Neural cell (in vitro differentiated cells): Measurements from ENCODE around the gene BABAM2. TPM values are rescaled to one million over a fixed set of nuclear protein-coding genes. Genes with fewer than 3 reads are reported as not detected.

Experiments
- H2AFZ ChIP-seq: fragments of 200-600, 300-800 bp; sonication (generic), shearing (Covaris generic); 2 replicates; pipeline ENCODE4 v1.6.0; 2014; ENCODE audit warnings: low read depth, mild to moderate bottlenecking, antibody characterized with exemption, low read length, moderate library complexity
- H3F3A ChIP-seq: fragments of 200-600 bp; shearing (Covaris generic); 2 replicates; pipeline ENCODE4 v1.6.1; 2016; ENCODE audit warnings: mild to moderate bottlenecking, moderate library complexity, mixed read lengths, antibody characterized with exemption, low read length; ENCODE audit not compliant: insufficient read depth, poor library complexity, severe bottlenecking
- H3K27ac ChIP-seq: fragments of 200-600, 300-800 bp; sonication (generic), shearing (Covaris generic); 2 replicates; pipeline ENCODE4 v1.5.1; 2014; ENCODE audit warnings: mild to moderate bottlenecking, low read length, moderate library complexity
- H3K27me3 ChIP-seq: fragments of 300-800, 200-600 bp; sonication (generic), shearing (Covaris generic); 2 replicates; pipeline ENCODE4 v1.6.0; 2014; ENCODE audit warnings: mild to moderate bottlenecking, low read depth, low read length, moderate library complexity; ENCODE audit not compliant: insufficient read depth
- H3K36me3 ChIP-seq: fragments of 300-800, 200-600 bp; sonication (generic), shearing (Covaris generic); 2 replicates; pipeline ENCODE4 v1.5.1; 2014; ENCODE audit warnings: mild to moderate bottlenecking, antibody characterized with exemption, low read length, moderate library complexity; ENCODE audit not compliant: insufficient read depth
- H3K4me2 ChIP-seq: fragments of 300-800, 200-600 bp; sonication (generic), shearing (Covaris generic); 2 replicates; pipeline ENCODE4 v1.6.0; 2014; ENCODE audit warnings: mild to moderate bottlenecking, low read length
- H3K4me3 ChIP-seq: fragments of 300-800, 200-600 bp; sonication (generic), shearing (Covaris generic); 2 replicates; pipeline ENCODE4 v1.5.1; 2014; ENCODE audit warnings: mild to moderate bottlenecking, low read length, moderate library complexity
- H3K79me2 ChIP-seq: fragments of 200-600 bp; shearing (Covaris generic); replicated peaks from 2 replicates; pipeline ENCODE4 v1.6.0; 2014; ENCODE audit warnings: mild to moderate bottlenecking, low read length, moderate library complexity; ENCODE audit not compliant: insufficient read depth
- H3K9ac ChIP-seq: fragments of 300-800, 200-600 bp; sonication (generic), shearing (Covaris generic); 2 replicates; pipeline ENCODE4 v1.6.1; 2016; ENCODE audit warnings: mild to moderate bottlenecking, low read length, mixed read lengths
- H3K9me2 ChIP-seq: fragments of 200-600 bp; shearing (Covaris generic); 2 replicates; pipeline ENCODE4 v1.6.1; 2016; ENCODE audit warnings: mild to moderate bottlenecking, low read length, mixed read lengths; ENCODE audit not compliant: insufficient read depth
- H3K9me3 ChIP-seq: fragments of 200-600, 300-800 bp; sonication (generic), shearing (Covaris generic); 2 replicates; pipeline ENCODE4 v1.6.1; 2016; ENCODE audit warnings: mild to moderate bottlenecking, mixed run types, low read length, moderate library complexity, mixed read lengths
- H4K20me1 ChIP-seq: fragments of 200-600 bp; shearing (Covaris generic); 2 replicates; pipeline ENCODE4 v1.6.1; 2016; ENCODE audit warnings: mild to moderate bottlenecking, mixed run types; ENCODE audit not compliant: insufficient read depth
- EP300 ChIP-seq: fragments of 450-650 bp; conservative IDR thresholded peaks from 2 replicates; pipeline ENCODE4 v1.6.1; 2014; ENCODE audit warnings: antibody characterized with exemption, mild to moderate bottlenecking, moderate library complexity; ENCODE audit not compliant: poor library complexity, severe bottlenecking
- EZH2 ChIP-seq: fragments of 200-600, 300-800 bp; shearing (Covaris generic), sonication (generic); IDR thresholded peaks from 2 replicates; pipeline ENCODE4 v1.6.1; 2014; ENCODE audit warnings: antibody characterized with exemption, low read length, borderline replicate concordance, mild to moderate bottlenecking; ENCODE audit not compliant: insufficient read depth, poor library complexity, severe bottlenecking
- MXI1 ChIP-seq: fragments of 450-650 bp; conservative IDR thresholded peaks from 2 replicates; pipeline ENCODE4 v1.6.1; 2014; ENCODE audit warnings: antibody characterized with exemption, mild to moderate bottlenecking; ENCODE audit not compliant: poor library complexity, severe bottlenecking
- POLR2AphosphoS5 ChIP-seq: IDR thresholded peaks from 2 replicates; pipeline ENCODE4 v1.6.1; 2012
- RAD21 ChIP-seq: fragments of 450-650 bp; conservative IDR thresholded peaks from 2 replicates; pipeline ENCODE4 v1.6.1; 2014; ENCODE audit warnings: antibody characterized with exemption, mild to moderate bottlenecking, moderate library complexity
- SMC3 ChIP-seq: fragments of 450-650 bp; conservative IDR thresholded peaks from 2 replicates; pipeline ENCODE4 v1.6.1; 2014; ENCODE audit warnings: antibody characterized with exemption, mild to moderate bottlenecking, moderate library complexity; ENCODE audit not compliant: poor library complexity
- TAF1 ChIP-seq: IDR thresholded peaks from 2 replicates; pipeline ENCODE4 v1.6.1; 2012; ENCODE audit warnings: low read depth
- polyA plus RNA-seq: library from polyadenylated mRNA; depleted of rRNA; stranded (reverse); fragments of >200 nt; gene quantifications from 2 replicates; pipeline ENCODE4 v1.2.3, GENCODE V29; 2014
- TF ChIP-seq, protein P1 (sequence below): fragments of 450-650 bp; IDR thresholded peaks from 2 replicates; pipeline ENCODE4 v1.5.1; 2014; ENCODE audit warnings: antibody characterized with exemption, mild to moderate bottlenecking, moderate library complexity; ENCODE audit not compliant: poor library complexity, severe bottlenecking
- TF ChIP-seq, protein P2 (sequence below): IDR thresholded peaks from 2 replicates; pipeline ENCODE4 v1.6.1; 2012; ENCODE audit warnings: borderline replicate concordance

The BABAM2 gene
- polyA plus RNA-seq, 1 donor from 2014 or later, result 15.3 TPM

DNA sequence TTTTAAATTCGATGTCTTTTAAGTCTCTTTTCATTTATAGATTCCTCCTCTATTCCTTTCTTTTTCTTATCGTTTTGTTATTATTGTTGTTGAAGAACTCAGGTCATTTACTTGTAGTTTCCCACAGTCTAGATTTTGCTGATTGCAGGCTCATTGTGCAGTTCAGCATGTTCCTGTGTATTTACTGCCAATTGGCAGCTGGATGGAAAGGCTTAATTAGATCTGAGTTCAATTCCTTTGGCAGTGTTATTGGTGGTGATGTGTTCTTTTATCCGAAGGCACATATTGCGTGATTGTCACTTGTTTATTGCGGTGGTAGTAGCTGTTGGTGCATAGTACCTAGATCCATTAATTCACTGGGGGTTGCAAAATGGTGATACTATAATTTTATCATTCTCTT lies 180.7 kb downstream of the BABAM2 start (continued):
- TF ChIP-seq, protein P1, sequence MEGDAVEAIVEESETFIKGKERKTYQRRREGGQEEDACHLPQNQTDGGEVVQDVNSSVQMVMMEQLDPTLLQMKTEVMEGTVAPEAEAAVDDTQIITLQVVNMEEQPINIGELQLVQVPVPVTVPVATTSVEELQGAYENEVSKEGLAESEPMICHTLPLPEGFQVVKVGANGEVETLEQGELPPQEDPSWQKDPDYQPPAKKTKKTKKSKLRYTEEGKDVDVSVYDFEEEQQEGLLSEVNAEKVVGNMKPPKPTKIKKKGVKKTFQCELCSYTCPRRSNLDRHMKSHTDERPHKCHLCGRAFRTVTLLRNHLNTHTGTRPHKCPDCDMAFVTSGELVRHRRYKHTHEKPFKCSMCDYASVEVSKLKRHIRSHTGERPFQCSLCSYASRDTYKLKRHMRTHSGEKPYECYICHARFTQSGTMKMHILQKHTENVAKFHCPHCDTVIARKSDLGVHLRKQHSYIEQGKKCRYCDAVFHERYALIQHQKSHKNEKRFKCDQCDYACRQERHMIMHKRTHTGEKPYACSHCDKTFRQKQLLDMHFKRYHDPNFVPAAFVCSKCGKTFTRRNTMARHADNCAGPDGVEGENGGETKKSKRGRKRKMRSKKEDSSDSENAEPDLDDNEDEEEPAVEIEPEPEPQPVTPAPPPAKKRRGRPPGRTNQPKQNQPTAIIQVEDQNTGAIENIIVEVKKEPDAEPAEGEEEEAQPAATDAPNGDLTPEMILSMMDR, result no peak

DNA sequence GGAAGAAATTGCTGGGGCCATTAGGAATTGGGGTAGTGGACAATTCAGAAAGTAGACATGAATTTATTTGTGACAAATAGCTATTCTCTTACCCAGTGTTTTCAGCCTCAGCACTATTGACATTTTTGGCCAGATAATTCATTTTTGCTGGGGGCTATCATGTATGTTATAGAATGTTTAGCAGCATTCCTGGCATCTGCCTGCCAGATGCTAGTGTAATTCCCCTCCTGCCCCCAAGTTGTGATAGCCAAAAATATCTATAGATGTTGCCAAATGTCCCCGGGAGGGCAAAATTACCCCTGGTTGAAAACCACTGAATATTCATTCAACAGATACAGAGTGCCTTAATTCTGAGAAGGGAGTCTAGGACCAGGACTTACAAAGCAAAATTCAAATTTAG lies 183.6 kb downstream of the BABAM2 start:
- no peak overlapping the region for H3K4me3 ChIP-seq
- no peaks in the 10 kb centered on the region for H4K20me1 ChIP-seq
- no peaks in the 10 kb centered on the region for H3K36me3 ChIP-seq
- no peaks in the 10 kb centered on the region for H3K27me3 ChIP-seq
- no peaks in the 10 kb centered on the region for H3K9me2 ChIP-seq
- H2AFZ ChIP-seq, result no peak overlapping the region
- TF ChIP-seq EP300 (no peak), POLR2AphosphoS5 (no peak), SMC3 (no peak), TAF1 (no peak), RAD21 (no peak), EZH2 (no peak), MXI1 (no peak)
- TF ChIP-seq, protein P2, sequence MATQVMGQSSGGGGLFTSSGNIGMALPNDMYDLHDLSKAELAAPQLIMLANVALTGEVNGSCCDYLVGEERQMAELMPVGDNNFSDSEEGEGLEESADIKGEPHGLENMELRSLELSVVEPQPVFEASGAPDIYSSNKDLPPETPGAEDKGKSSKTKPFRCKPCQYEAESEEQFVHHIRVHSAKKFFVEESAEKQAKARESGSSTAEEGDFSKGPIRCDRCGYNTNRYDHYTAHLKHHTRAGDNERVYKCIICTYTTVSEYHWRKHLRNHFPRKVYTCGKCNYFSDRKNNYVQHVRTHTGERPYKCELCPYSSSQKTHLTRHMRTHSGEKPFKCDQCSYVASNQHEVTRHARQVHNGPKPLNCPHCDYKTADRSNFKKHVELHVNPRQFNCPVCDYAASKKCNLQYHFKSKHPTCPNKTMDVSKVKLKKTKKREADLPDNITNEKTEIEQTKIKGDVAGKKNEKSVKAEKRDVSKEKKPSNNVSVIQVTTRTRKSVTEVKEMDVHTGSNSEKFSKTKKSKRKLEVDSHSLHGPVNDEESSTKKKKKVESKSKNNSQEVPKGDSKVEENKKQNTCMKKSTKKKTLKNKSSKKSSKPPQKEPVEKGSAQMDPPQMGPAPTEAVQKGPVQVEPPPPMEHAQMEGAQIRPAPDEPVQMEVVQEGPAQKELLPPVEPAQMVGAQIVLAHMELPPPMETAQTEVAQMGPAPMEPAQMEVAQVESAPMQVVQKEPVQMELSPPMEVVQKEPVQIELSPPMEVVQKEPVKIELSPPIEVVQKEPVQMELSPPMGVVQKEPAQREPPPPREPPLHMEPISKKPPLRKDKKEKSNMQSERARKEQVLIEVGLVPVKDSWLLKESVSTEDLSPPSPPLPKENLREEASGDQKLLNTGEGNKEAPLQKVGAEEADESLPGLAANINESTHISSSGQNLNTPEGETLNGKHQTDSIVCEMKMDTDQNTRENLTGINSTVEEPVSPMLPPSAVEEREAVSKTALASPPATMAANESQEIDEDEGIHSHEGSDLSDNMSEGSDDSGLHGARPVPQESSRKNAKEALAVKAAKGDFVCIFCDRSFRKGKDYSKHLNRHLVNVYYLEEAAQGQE, result no peak
- TF ChIP-seq, protein P1, result no peak
- H3K79me2 ChIP-seq, result no peaks in the 10 kb centered on the region
- no peaks in the 10 kb centered on the region for H3K9me3 ChIP-seq
- H3K9ac ChIP-seq, result no peak overlapping the region
- no peaks in the 10 kb centered on the region for H3F3A ChIP-seq
- H3K4me2 ChIP-seq, result no peak overlapping the region
- no peak overlapping the region for H3K27ac ChIP-seq

GRCh38 chr2:28080911-28081310 lies 190.4 kb downstream of the BABAM2 start:
- no peaks in the 10 kb centered on the region for H3K27me3 ChIP-seq
- H3K79me2 ChIP-seq, result no peaks in the 10 kb centered on the region
- H3K27ac ChIP-seq, result no peak overlapping the region
- no peaks in the 10 kb centered on the region for H3K9me3 ChIP-seq
- H4K20me1 ChIP-seq, result no peaks in the 10 kb centered on the region
- H3K4me3 ChIP-seq, result no peak overlapping the region
- H3K4me2 ChIP-seq, result no peak overlapping the region
- no peaks in the 10 kb centered on the region for H3K36me3 ChIP-seq
- no peak overlapping the region for H3K9ac ChIP-seq
- no peaks in the 10 kb centered on the region for H3F3A ChIP-seq
- H3K9me2 ChIP-seq, result no peaks in the 10 kb centered on the region
- TF ChIP-seq TAF1 (no peak), EZH2 (no peak), SMC3 (no peak), POLR2AphosphoS5 (no peak), RAD21 (no peak), EP300 (no peak), MXI1 (no peak)
- TF ChIP-seq, protein P2, result no peak
- TF ChIP-seq, protein P1, result no peak
- no peak overlapping the region for H2AFZ ChIP-seq
